Loucy (cell line): Measurements from ENCODE around the gene FOXE3.

ENCODE experiments used
- H2AFZ ChIP-seq: fragments of 200-600 bp; sonication (generic); 2 replicates; pipeline ENCODE4 v1.6.0; 2016; ENCODE audit warnings: antibody characterized with exemption, mild to moderate bottlenecking, low read length, moderate library complexity
- H3F3A ChIP-seq: fragments of 200-600 bp; 2 replicates; pipeline ENCODE4 v1.6.0; 2016; ENCODE audit warnings: antibody characterized with exemption, low read depth, mild to moderate bottlenecking
- H3K27me3 ChIP-seq: fragments of 200-600 bp; sonication (generic); 2 replicates; pipeline ENCODE4 v1.6.1; 2014; ENCODE audit warnings: low read length, mild to moderate bottlenecking; ENCODE audit not compliant: insufficient read depth, poor library complexity, severe bottlenecking
- H3K36me3 ChIP-seq: fragments of 200-600 bp; sonication (generic); 2 replicates; pipeline ENCODE4 v1.6.1; 2016; ENCODE audit warnings: low read length; ENCODE audit not compliant: insufficient read depth
- H3K4me1 ChIP-seq: fragments of 200-600 bp; sonication (generic); 2 replicates; pipeline ENCODE4 v1.5.1; 2014; ENCODE audit warnings: low read length, mild to moderate bottlenecking; ENCODE audit not compliant: insufficient read depth, poor library complexity, severe bottlenecking
- H3K4me2 ChIP-seq: fragments of 200-600 bp; sonication (generic); 2 replicates; pipeline ENCODE4 v1.6.0; 2014; ENCODE audit warnings: antibody characterized with exemption, low read length, low read depth, mild to moderate bottlenecking; ENCODE audit not compliant: poor library complexity, severe bottlenecking
- H3K4me3 ChIP-seq: fragments of 200-600 bp; sonication (generic); 2 replicates; pipeline ENCODE4 v1.5.1; 2014; ENCODE audit warnings: low read length, mild to moderate bottlenecking, mixed read lengths; ENCODE audit not compliant: poor library complexity, severe bottlenecking
- H3K79me2 ChIP-seq: fragments of 200-600 bp; sonication (generic); 2 replicates; pipeline ENCODE4 v1.6.1; 2014; ENCODE audit warnings: low read length; ENCODE audit not compliant: insufficient read depth
- H3K9ac ChIP-seq: fragments of 200-600 bp; sonication (generic); 2 replicates; pipeline ENCODE4 v1.6.0; 2014; ENCODE audit warnings: mild to moderate bottlenecking, low read depth, low read length, moderate library complexity; ENCODE audit not compliant: poor library complexity, severe bottlenecking
- H3K9me2 ChIP-seq: fragments of 200-600 bp; sonication (generic); replicated peaks from 2 replicates; pipeline ENCODE4 v1.6.1; 2016; ENCODE audit warnings: low read depth, low read length, mixed read lengths
- H3K9me3 ChIP-seq: fragments of 200-600 bp; sonication (generic); 2 replicates; pipeline ENCODE4 v1.6.1; 2014; ENCODE audit warnings: mild to moderate bottlenecking, antibody characterized with exemption, low read length, low read depth; ENCODE audit not compliant: insufficient read depth
- H4K20me1 ChIP-seq: fragments of 200-600 bp; sonication (generic); 2 replicates; pipeline ENCODE4 v1.6.0; 2014; ENCODE audit warnings: antibody characterized with exemption, low read length, mild to moderate bottlenecking; ENCODE audit not compliant: insufficient read depth, poor library complexity, severe bottlenecking
- EZH2phosphoT487 ChIP-seq: fragments of 200-600 bp; IDR thresholded peaks from 2 replicates; pipeline ENCODE4 v1.6.1; 2018; ENCODE audit warnings: antibody characterized with exemption, mild to moderate bottlenecking, moderate library complexity, borderline replicate concordance
- TF ChIP-seq, protein P1 (sequence below): fragments of 200-600 bp; sonication (generic); conservative IDR thresholded peaks from 2 replicates; pipeline ENCODE4 v1.5.1; 2014; ENCODE audit warnings: mild to moderate bottlenecking, antibody characterized with exemption, low read length

FOXE3 gene

DNA sequence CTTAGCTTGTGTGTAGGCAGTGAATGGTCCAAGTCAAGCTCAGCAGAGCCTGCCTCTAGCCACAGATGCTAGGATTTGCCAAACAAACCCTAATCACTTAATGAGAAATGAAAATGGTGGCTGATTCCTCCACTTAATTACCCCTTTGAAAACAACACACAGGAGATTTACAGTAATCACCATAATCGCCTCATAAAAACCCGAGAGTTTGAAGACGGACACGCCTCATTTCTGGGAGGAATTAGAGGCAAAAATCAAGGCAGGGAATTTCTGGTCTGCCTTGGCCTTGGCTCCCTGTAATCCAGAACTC is 16.3 kb upstream of the FOXE3 start:
- H3K4me2 ChIP-seq, result no peak overlapping the region
- H3K27me3 ChIP-seq, result no peaks in the 10 kb centered on the region
- no peaks in the 10 kb centered on the region for H3K4me1 ChIP-seq

DNA sequence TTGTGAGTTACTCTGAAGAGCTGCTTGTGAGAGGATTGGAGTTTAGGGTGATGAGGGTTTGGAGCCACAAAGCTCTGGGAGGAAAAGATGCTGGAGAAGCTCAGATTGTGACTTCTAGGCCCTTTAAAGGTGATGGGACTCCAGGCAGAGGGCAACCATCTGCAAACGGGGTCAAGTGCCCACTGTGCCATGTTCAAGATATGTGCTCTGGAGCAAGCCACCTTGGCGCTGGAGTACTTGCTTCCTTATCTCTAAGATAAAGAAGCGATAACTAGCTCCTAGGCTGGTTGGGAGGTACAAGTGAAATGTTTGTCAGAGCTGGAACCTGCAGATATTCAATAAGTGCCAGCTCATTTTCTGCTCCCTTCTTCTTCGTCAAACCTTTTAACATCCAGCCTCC is 14.3 kb upstream of the FOXE3 start:
- H3K79me2 ChIP-seq, result no peaks in the 10 kb centered on the region
- no peak for TF ChIP-seq EZH2phosphoT487
- TF ChIP-seq, protein P1, sequence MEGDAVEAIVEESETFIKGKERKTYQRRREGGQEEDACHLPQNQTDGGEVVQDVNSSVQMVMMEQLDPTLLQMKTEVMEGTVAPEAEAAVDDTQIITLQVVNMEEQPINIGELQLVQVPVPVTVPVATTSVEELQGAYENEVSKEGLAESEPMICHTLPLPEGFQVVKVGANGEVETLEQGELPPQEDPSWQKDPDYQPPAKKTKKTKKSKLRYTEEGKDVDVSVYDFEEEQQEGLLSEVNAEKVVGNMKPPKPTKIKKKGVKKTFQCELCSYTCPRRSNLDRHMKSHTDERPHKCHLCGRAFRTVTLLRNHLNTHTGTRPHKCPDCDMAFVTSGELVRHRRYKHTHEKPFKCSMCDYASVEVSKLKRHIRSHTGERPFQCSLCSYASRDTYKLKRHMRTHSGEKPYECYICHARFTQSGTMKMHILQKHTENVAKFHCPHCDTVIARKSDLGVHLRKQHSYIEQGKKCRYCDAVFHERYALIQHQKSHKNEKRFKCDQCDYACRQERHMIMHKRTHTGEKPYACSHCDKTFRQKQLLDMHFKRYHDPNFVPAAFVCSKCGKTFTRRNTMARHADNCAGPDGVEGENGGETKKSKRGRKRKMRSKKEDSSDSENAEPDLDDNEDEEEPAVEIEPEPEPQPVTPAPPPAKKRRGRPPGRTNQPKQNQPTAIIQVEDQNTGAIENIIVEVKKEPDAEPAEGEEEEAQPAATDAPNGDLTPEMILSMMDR, result no peak
- H3K4me3 ChIP-seq, result no peak overlapping the region
- H3F3A ChIP-seq, result no peaks in the 10 kb centered on the region
- no peaks in the 10 kb centered on the region for H3K9me2 ChIP-seq
- no peak overlapping the region for H2AFZ ChIP-seq
- H3K4me2 ChIP-seq, result no peak overlapping the region
- H3K36me3 ChIP-seq, result no peaks in the 10 kb centered on the region
- no peaks in the 10 kb centered on the region for H3K9me3 ChIP-seq
- no peaks in the 10 kb centered on the region for H3K4me1 ChIP-seq
- no peak overlapping the region for H3K9ac ChIP-seq
- H4K20me1 ChIP-seq, result no peaks in the 10 kb centered on the region
- H3K27me3 ChIP-seq, result no peaks in the 10 kb centered on the region

More for the DNA sequence above, 16.3 kb upstream of the FOXE3 start:
- TF ChIP-seq, protein P1, result no peak
- no peak for TF ChIP-seq EZH2phosphoT487
- Histone ChIP-seq H3F3A (no peaks in the 10 kb centered on the region), H2AFZ (no peak overlapping the region), H3K36me3 (no peaks in the 10 kb centered on the region), H3K9me3 (no peaks in the 10 kb centered on the region), H4K20me1 (no peaks in the 10 kb centered on the region), H3K79me2 (no peaks in the 10 kb centered on the region), H3K4me3 (no peak overlapping the region), H3K9me2 (no peaks in the 10 kb centered on the region), H3K9ac (no peak overlapping the region)

DNA sequence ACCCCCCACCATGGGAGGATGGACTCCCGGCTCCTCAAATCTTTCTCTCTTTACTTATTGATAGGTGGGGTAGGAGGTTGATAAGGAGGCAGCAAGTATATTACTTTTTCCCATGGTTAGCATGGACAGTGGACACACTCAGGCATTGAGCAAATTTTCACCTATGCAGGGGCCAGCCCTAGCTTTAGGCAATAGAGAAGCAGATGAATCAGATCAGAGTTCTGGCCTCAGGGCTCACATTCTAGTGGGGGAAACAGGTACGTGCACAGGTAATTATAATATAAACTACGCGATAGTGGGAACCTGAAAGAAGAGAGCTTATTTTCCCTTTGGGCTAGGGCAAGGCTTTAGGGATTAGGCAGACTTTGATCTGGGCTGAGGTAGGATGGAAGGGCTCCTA is 13.5 kb upstream of the FOXE3 start:
- Histone ChIP-seq H3K9me2 (no peaks in the 10 kb centered on the region), H3K79me2 (no peaks in the 10 kb centered on the region), H3F3A (no peaks in the 10 kb centered on the region), H3K9me3 (no peaks in the 10 kb centered on the region), H3K4me3 (no peak overlapping the region), H4K20me1 (no peaks in the 10 kb centered on the region), H3K9ac (no peak overlapping the region), H3K4me2 (no peak overlapping the region), H3K4me1 (no peaks in the 10 kb centered on the region), H3K27me3 (no peaks in the 10 kb centered on the region), H2AFZ (no peak overlapping the region), H3K36me3 (no peaks in the 10 kb centered on the region)
- TF ChIP-seq, protein P1, result no peak
